GM12878 (cell line): Measurements from ENCODE around the gene SORCS2.

ENCODE experiments used
- CBX3 ChIP-seq: fragments of 200-600 bp; sonication (generic); IDR thresholded peaks from 2 replicates; pipeline ENCODE4 v1.6.1; 2016; ENCODE audit warnings: low read depth, borderline replicate concordance
- CTCF ChIP-seq, 3 experiments: IDR thresholded peaks in 2 of 3; conservative IDR thresholded peaks in 1 of 3; 2 replicates each; pipeline ENCODE4 v1.5.1; 2011; ENCODE audit warnings: low read depth in 3 of 3, low read length in 3 of 3, mild to moderate bottlenecking in 3 of 3, control low read depth in 2 of 3, moderate library complexity in 2 of 3, inconsistent platforms in 1 of 3, mixed read lengths in 1 of 3; ENCODE audit not compliant: control insufficient read depth in 2 of 3, insufficient read depth in 1 of 3; ENCODE audit errors: extremely low read depth in 1 of 3
- EP300 ChIP-seq, 2 experiments: fragments of 150-350 bp in 1 of 2; IDR thresholded peaks; 2 replicates each; pipeline ENCODE4 v1.6.1; 2011 to 2012; ENCODE audit warnings: low read depth in 2 of 2, low read length in 2 of 2, borderline replicate concordance in 1 of 2, improper control_type of control experiment in 1 of 2, inconsistent platforms in 1 of 2; ENCODE audit not compliant: control insufficient read depth in 1 of 2
- GABPA ChIP-seq: IDR thresholded peaks from 2 replicates; pipeline ENCODE4 v1.6.1; 2014; ENCODE audit warnings: antibody characterized with exemption, low read depth, mild to moderate bottlenecking, inconsistent platforms
- GATAD2B ChIP-seq: fragments of 450-650 bp; conservative IDR thresholded peaks from 2 replicates; pipeline ENCODE4 v1.6.1; 2017; ENCODE audit warnings: low read depth, mild to moderate bottlenecking, moderate library complexity
- MAX ChIP-seq: IDR thresholded peaks from 2 replicates; pipeline ENCODE4 v1.6.1; 2012; ENCODE audit warnings: low read depth, low read length, improper control_type of control experiment
- POLR2A ChIP-seq: IDR thresholded peaks from 2 replicates; pipeline ENCODE4 v1.6.1; 2011; ENCODE audit warnings: low read depth, mild to moderate bottlenecking, low read length
- POLR2AphosphoS2 ChIP-seq: IDR thresholded peaks from 2 replicates; pipeline ENCODE4 v1.6.1; 2011; ENCODE audit warnings: low read depth, mild to moderate bottlenecking, low read length, improper control_type of control experiment, moderate library complexity
- RCOR1 ChIP-seq: conservative IDR thresholded peaks from 2 replicates; pipeline ENCODE4 v1.6.1; 2012; ENCODE audit warnings: low read depth, low read length, improper control_type of control experiment
- REST ChIP-seq: IDR thresholded peaks from 2 replicates; pipeline ENCODE4 v1.6.1; 2012; ENCODE audit warnings: mild to moderate bottlenecking, low read depth, low read length
- TAF1 ChIP-seq: IDR thresholded peaks from 2 replicates; pipeline ENCODE4 v1.6.1; 2011; ENCODE audit warnings: mild to moderate bottlenecking, low read depth, low read length, borderline replicate concordance
- YY1 ChIP-seq: IDR thresholded peaks from 2 replicates; pipeline ENCODE4 v1.6.1; 2011; ENCODE audit warnings: low read depth, mild to moderate bottlenecking, low read length

GRCh38 chr4:7313347-7313811, 121.0 kb downstream of the SORCS2 start:
- TF ChIP-seq REST (no peak), CTCF (IDR thresholded peaks at IDR 0.05 in 2 of 3, conservative IDR thresholded peaks at IDR 0.05 in 1 of 3; ENCODE audit: control insufficient read depth in 2 of 3, extremely low read depth in 1 of 3, insufficient read depth in 1 of 3, low read depth in 3 of 3, low read length in 3 of 3) (no peak), YY1 (no peak), GATAD2B (no peak), GABPA (no peak), MAX (no peak), CBX3 (no peak), RCOR1 (no peak), POLR2AphosphoS2 (no peak), POLR2A (no peak), TAF1 (no peak), EP300 (IDR thresholded peaks at IDR 0.05; ENCODE audit: borderline replicate concordance in 1 of 2, control insufficient read depth in 1 of 2, low read depth in 2 of 2, low read length in 2 of 2) (no peak)
